Kidney (tissue), 14 donors: ENCODE data around the gene BTBD9. TPM values are rescaled to one million over a fixed set of nuclear protein-coding genes. Genes with fewer than 3 reads are reported as not detected.

Source experiments
- DNase-seq, 5 donors: peaks; one replicate each; pipeline ENCODE4 v3.0.0-alpha.2; 2013 to 2020
- FAIRE-seq: peaks from 2 replicates; lab custom pipeline; 2012; peaks lifted over from hg19 to GRCh38; lab: Jason Lieb, UNC
- H3K27ac ChIP-seq, 2 donors: one replicate each; pipeline ENCODE4 v1.7.0; 2013; ENCODE audit warnings: low read depth in 2 of 2, low read length in 2 of 2, inconsistent platforms in 1 of 2
- H3K27me3 ChIP-seq: one replicate; pipeline ENCODE4 v1.7.1; 2013; ENCODE audit warnings: low read length, inconsistent platforms; ENCODE audit not compliant: control insufficient read depth, insufficient read depth
- H3K36me3 ChIP-seq, 3 donors: one replicate each; pipeline versions ENCODE4 v1.7.0 to v1.7.1; 2013; ENCODE audit warnings: low read length in 3 of 3, control low read depth in 1 of 3, inconsistent platforms in 1 of 3; ENCODE audit not compliant: insufficient read depth in 3 of 3, control insufficient read depth in 2 of 3
- H3K4me1 ChIP-seq, 3 donors: one replicate each; pipeline versions ENCODE4 v1.7.0 to v1.7.1; 2013; ENCODE audit warnings: low read length in 3 of 3, inconsistent platforms in 1 of 3, low read depth in 1 of 3; ENCODE audit not compliant: control insufficient read depth in 2 of 3, insufficient read depth in 2 of 3
- H3K4me3 ChIP-seq, 3 donors: one replicate each; pipeline versions ENCODE4 v1.7.0 to v1.8.1; 2013; ENCODE audit warnings: low read length in 3 of 3, control low read depth in 1 of 3, inconsistent platforms in 1 of 3
- H3K9ac ChIP-seq, 3 donors: one replicate each; pipeline versions ENCODE4 v1.7.0 to v1.7.1; 2013; ENCODE audit warnings: low read length in 3 of 3, control low read depth in 1 of 3, inconsistent platforms in 1 of 3
- H3K9me3 ChIP-seq, 3 donors: one replicate each; pipeline versions ENCODE4 v1.7.0 to v1.7.1; 2013; ENCODE audit warnings: low read length in 3 of 3, control low read depth in 1 of 3, inconsistent platforms in 1 of 3; ENCODE audit not compliant: control insufficient read depth in 2 of 3, insufficient read depth in 1 of 3
- CTCF ChIP-seq: IDR thresholded peaks from 3 replicates; pipeline ENCODE4 v1.5.1; 2012; ENCODE audit warnings: mild to moderate bottlenecking, moderate library complexity, borderline replicate concordance; ENCODE audit not compliant: insufficient read depth; ENCODE audit errors: extremely low read depth
- intact Hi-C: fragments of 100-400 bp; cut with DNase I; formaldehyde crosslinking; loops from one replicate; pipeline ENCODE4 v1.11.1; 2022
- polyA plus RNA-seq: library from polyadenylated mRNA; stranded (reverse); fragments of 350-450 nt; fragmentation: Illumina TruSeq; extraction: RNeasy Lipid Tissue Mini Kit (QIAGEN cat#74804); gene quantifications from one replicate; pipeline ENCODE4 v1.2.3, GENCODE V29; 2014; ENCODE audit warnings: low read depth, low replicate concordance; ENCODE audit not compliant: insufficient read depth
- total RNA-seq: library from RNA; stranded (reverse); fragmentation: NEBNext Ultra II Directional; extraction: Animal tissue kit (Norgen Biotek cat#: 25700); gene quantifications from one replicate; pipeline ENCODE4 v1.2.1, GENCODE V29; 2021
- donor health status: control.
- donor health status: control.
- donor health status: control.
- donor health status: control.
- donor health status: control.
- donor health status: DM: yes; HTN: yes; CAD: no.
- donor health status: Normal renal cell carcinoma (clear cell type).

BTBD9 gene
- total and polyA plus RNA-seq, 2 donors from 2014 or later, result 4.2 to 29.9 TPM

GRCh38 chr6:38339914-38340313 is 299.8 kb downstream of the BTBD9 start:
- no peak overlapping the region for H3K4me3 ChIP-seq
- no peaks in the 10 kb centered on the region for H3K9me3 ChIP-seq
- H3K4me1 ChIP-seq, result no peaks in the 10 kb centered on the region
- no peaks in the 10 kb centered on the region for H3K36me3 ChIP-seq
- DNase-seq (no peak), FAIRE-seq (no peak)
- intact Hi-C loops, result no loop called here
- TF ChIP-seq CTCF, result no peak
- H3K27ac ChIP-seq, result no peak overlapping the region
- no peaks in the 10 kb centered on the region for H3K27me3 ChIP-seq
- H3K9ac ChIP-seq, result no peak overlapping the region

- Histone ChIP-seq H3K4me1 (no peaks in the 10 kb centered on the region), H3K27me3 (no peaks in the 10 kb centered on the region), H3K9ac (no peak overlapping the region), H3K9me3 (peaks cover 0 to 2% (median 1%) of the 10 kb centered on the region in 3 donors), H3K4me3 (no peak overlapping the region), H3K27ac (no peak overlapping the region), H3K36me3 (no peaks in the 10 kb centered on the region)
- intact Hi-C loops, result no loop called here
- TF ChIP-seq CTCF, result no peak
- DNase-seq (no peak), FAIRE-seq (no peak)
Measured at GRCh38 chr6:38337819-38338465, 301.8 kb downstream of the BTBD9 start.

- H3K9me3 ChIP-seq, result peaks cover 0 to 2% (median 1%) of the 10 kb centered on the region in 3 donors
- DNase-seq (no peak), FAIRE-seq (no peak)
- H3K27me3 ChIP-seq, result no peaks in the 10 kb centered on the region
- H3K4me3 ChIP-seq, result no peak overlapping the region
- no peaks in the 10 kb centered on the region for H3K36me3 ChIP-seq
- intact Hi-C loops, result no loop called here
- H3K27ac ChIP-seq, result no peak overlapping the region
- TF ChIP-seq CTCF, result no peak
- H3K9ac ChIP-seq, result no peak overlapping the region
- H3K4me1 ChIP-seq, result no peaks in the 10 kb centered on the region
Measured at GRCh38 chr6:38336922-38337321, 302.8 kb downstream of the BTBD9 start.

- Histone ChIP-seq H3K9me3 (no peaks in the 10 kb centered on the region), H3K9ac (no peak overlapping the region), H3K4me1 (peaks cover 0 to 4% (median 2%) of the 10 kb centered on the region in 3 donors), H3K27ac (no peak overlapping the region), H3K27me3 (no peaks in the 10 kb centered on the region), H3K4me3 (no peak overlapping the region), H3K36me3 (no peaks in the 10 kb centered on the region)
- TF ChIP-seq CTCF, result no peak
- FAIRE-seq, result no peak
- DNase-seq, result no peak
- intact Hi-C loops, result no loop called here
Measured at GRCh38 chr6:38326837-38327236, 312.9 kb downstream of the BTBD9 start.
